Adipose tissue (tissue), 3 donors: ENCODE results near the gene CDH9. TPM values are rescaled to one million over a fixed set of nuclear protein-coding genes. Genes with fewer than 3 reads are reported as not detected.

ENCODE experiments used
- H3K27ac ChIP-seq: one replicate; pipeline ENCODE4 v1.5.1; 2013; ENCODE audit warnings: low read depth, low read length
- WGBS, 3 donors: extraction: QIAGEN DNeasy Blood & Tissue Kit; methylation state at CpG; one replicate each; pipeline ENCODE4 v1.1.7; 2013; 5-methylcytosine and 5-hydroxymethylcytosine counted together
- polyA plus RNA-seq, 3 donors: library from polyadenylated mRNA; stranded (reverse); fragments of 200-250 nt; gene quantifications; one replicate each; pipeline ENCODE4 v1.2.3, GENCODE V29; 2013
- donor health status: healthy with polysubstance abuse.
- donor health status: Bipolar disorder and iron deficiency.
- donor health status: healthy.

Gene CDH9
- not detected for polyA plus RNA-seq

GRCh38 chr5:27038476-27038875, at the start of gene CDH9:
TSS of gene CDH9 (minus strand) at chr5:27038586. CDS start at chr5:26988333, 50,253 bp downstream.
- no peak within 1 kb of the TSS for H3K27ac ChIP-seq
- 11 to 39% (median 26%) methylated on average over 12 of the region's 12 CpGs for WGBS, 3 donors

- WGBS, 3 donors, result 32 to 39% (median 36%) methylated on average over 2 of the region's 2 CpGs
- H3K27ac ChIP-seq, result no peak overlapping the region
Measured at GRCh38 chr5:27087747-27088146, 49.4 kb upstream of the CDH9 start.

- 58 to 64% (median 62%) methylated on average over 7 of the region's 7 CpGs for WGBS, 3 donors
- H3K27ac ChIP-seq, result no peak overlapping the region
Measured at GRCh38 chr5:27083449-27084415, 45.3 kb upstream of the CDH9 start.

GRCh38 chr5:27080147-27080546, 41.8 kb upstream of the CDH9 start:
- WGBS, 3 donors, result 39 to 67% (median 55%) methylated on average over 1 of the region's 1 CpG
- no peak overlapping the region for H3K27ac ChIP-seq

- WGBS, 3 donors, result 43 to 52% (median 49%) methylated on average over 2 of the region's 2 CpGs
- no peak overlapping the region for H3K27ac ChIP-seq
Measured at GRCh38 chr5:27062451-27062850, 24.1 kb upstream of the CDH9 start.

GRCh38 chr5:27048510-27048909, 10.1 kb upstream of the CDH9 start:
- H3K27ac ChIP-seq, result no peak overlapping the region

- 79 to 93% (median 93%) methylated on average over 1 of the region's 1 CpG for WGBS, 3 donors
- no peak overlapping the region for H3K27ac ChIP-seq
Measured at GRCh38 chr5:27041372-27041771, 3.0 kb upstream of the CDH9 start.

GRCh38 chr5:27034565-27034964, 3.8 kb downstream of the CDH9 start:
- 48 to 68% (median 67%) methylated on average over 1 of the region's 1 CpG for WGBS, 3 donors
- no peak overlapping the region for H3K27ac ChIP-seq

- no peak overlapping the region for H3K27ac ChIP-seq
- 86 to 93% (median 87%) methylated on average over 2 of the region's 2 CpGs for WGBS, 3 donors
Measured at GRCh38 chr5:27026801-27027200, 11.6 kb downstream of the CDH9 start.

- 51 to 59% (median 58%) methylated on average over 1 of the region's 1 CpG for WGBS, 3 donors
- H3K27ac ChIP-seq, result no peak overlapping the region
Measured at GRCh38 chr5:27026063-27026462, 12.3 kb downstream of the CDH9 start.

GRCh38 chr5:27021471-27021870, 16.9 kb downstream of the CDH9 start:
- 59 to 66% (median 60%) methylated on average over 1 of the region's 1 CpG for WGBS, 3 donors
- H3K27ac ChIP-seq, result no peak overlapping the region

- H3K27ac ChIP-seq, result no peak overlapping the region
- WGBS, 3 donors, result 29 to 38% (median 33%) methylated on average over 1 of the region's 1 CpG
Measured at GRCh38 chr5:27020973-27021372, 17.4 kb downstream of the CDH9 start.

GRCh38 chr5:27015758-27016157, 22.6 kb downstream of the CDH9 start:
- no peak overlapping the region for H3K27ac ChIP-seq

GRCh38 chr5:27011274-27011673, 27.1 kb downstream of the CDH9 start:
- no peak overlapping the region for H3K27ac ChIP-seq
- 82 to 83% (median 82%) methylated on average over 4 of the region's 4 CpGs for WGBS, 3 donors

- H3K27ac ChIP-seq, result no peak overlapping the region
- 72 to 83% (median 73%) methylated on average over 1 of the region's 1 CpG for WGBS, 3 donors
Measured at GRCh38 chr5:27010646-27011045, 27.7 kb downstream of the CDH9 start.

GRCh38 chr5:27009540-27009915, 28.9 kb downstream of the CDH9 start:
- WGBS, 3 donors, result 18 to 44% (median 40%) methylated on average over 1 of the region's 1 CpG
- H3K27ac ChIP-seq, result no peak overlapping the region

- WGBS, 3 donors, result 71 to 87% (median 84%) methylated on average over 3 of the region's 3 CpGs
- no peak overlapping the region for H3K27ac ChIP-seq
Measured at GRCh38 chr5:27008604-27009539, 29.5 kb downstream of the CDH9 start.

- H3K27ac ChIP-seq, result no peak overlapping the region
Measured at GRCh38 chr5:27007121-27007520, 31.3 kb downstream of the CDH9 start.

GRCh38 chr5:26986985-26987384, 51.4 kb downstream of the CDH9 start:
- WGBS, 3 donors, result 45 to 60% (median 59%) methylated on average over 1 of the region's 1 CpG
- no peak overlapping the region for H3K27ac ChIP-seq
